NK-92 (cell line): ENCODE measurements around the gene ACADVL.
A peak's percentile ranks its signal among the peaks of the same experiment; 100 is the strongest.
"Not testable (repeated sequence)": the region's sequence is repeated elsewhere in the genome, so short reads cannot be mapped to it uniquely, and the experiment has no call there.

Source experiments
- DNase-seq: peaks from one replicate; lab custom pipeline; 2025; ENCODE audit not compliant: unreplicated experiment; lab: John Stamatoyannopoulos, UW

ACADVL gene

GRCh38 chr17:7234083-7234951 is 14.6 kb downstream of the ACADVL start, which contains the start of gene DVL2:
Gene DVL2, minus strand, starts transcription at chr17:7234517. Its CDS starts 255 bp downstream, at chr17:7234262.
- DNase-seq, result peak; percentile 66

GRCh38 chr17:7235693-7236665 is 16.2 kb downstream of the ACADVL start:
- no peak for DNase-seq

GRCh38 chr17:7236808-7237207 is 17.1 kb downstream of the ACADVL start:
- DNase-seq, result no peak

- DNase-seq, result no peak
These were observed 17.6 kb downstream of the ACADVL start for GRCh38 chr17:7237266-7237760.

GRCh38 chr17:7237761-7238419 is 18.2 kb downstream of the ACADVL start:
- DNase-seq, result no peak

GRCh38 chr17:7238420-7239090 is 18.8 kb downstream of the ACADVL start:
- no peak for DNase-seq

GRCh38 chr17:7239091-7240027 is 19.6 kb downstream of the ACADVL start, which contains the start of gene PHF23:
Gene PHF23, minus strand, starts transcription at chr17:7239457. Its CDS starts 178 bp downstream, at chr17:7239279.
- peak; percentile 68 for DNase-seq

GRCh38 chr17:7240375-7240774 is 20.6 kb downstream of the ACADVL start:
- DNase-seq, result no peak

GRCh38 chr17:7241090-7241733 is 21.5 kb downstream of the ACADVL start:
- no peak for DNase-seq

- peak; percentile 16 for DNase-seq
These were observed 22.3 kb downstream of the ACADVL start, which contains the start of gene GABARAP for GRCh38 chr17:7241783-7242716. Gene GABARAP, minus strand, starts transcription at chr17:7242449. Its CDS starts 119 bp downstream, at chr17:7242330.

GRCh38 chr17:7242717-7243452 is 23.1 kb downstream of the ACADVL start:
- peak; percentile 33 for DNase-seq

- DNase-seq, result no peak
These were observed 23.7 kb downstream of the ACADVL start for GRCh38 chr17:7243453-7243729.

- not testable (repeated sequence) for DNase-seq
These were observed 24.1 kb downstream of the ACADVL start for GRCh38 chr17:7243838-7244237.

GRCh38 chr17:7246779-7247178 is 27.0 kb downstream of the ACADVL start:
- DNase-seq, result no peak

GRCh38 chr17:7248796-7249195 is 29.1 kb downstream of the ACADVL start:
- no peak for DNase-seq

GRCh38 chr17:7249214-7249613 is 29.5 kb downstream of the ACADVL start:
- no peak for DNase-seq

- DNase-seq, result no peak
These were observed 30.1 kb downstream of the ACADVL start for GRCh38 chr17:7249830-7250229.
